SK-N-SH (cell line): Measurements from ENCODE around the gene CPM. TPM values are rescaled to one million over a fixed set of nuclear protein-coding genes. Genes with fewer than 3 reads are reported as not detected.

ENCODE experiments used
- CTCF ChIA-PET: fragments of 300-600, 350-600 bp; formaldehyde crosslinking; extraction: SDS; loops from one replicate; lab custom pipeline; 2021; lab: Yijun Ruan, JAX
- POLR2A ChIA-PET: fragments of 350-600 bp; sonication (Branson Sonifier 250); formaldehyde crosslinking; extraction: SDS; loops from one replicate; lab custom pipeline; 2020; ENCODE audit warnings: antibody characterized with exemption, inconsistent platforms; lab: Yijun Ruan, JAX
- DNase-seq: peaks from one replicate; pipeline ENCODE4 v3.0.0; 2012
- H2AFZ ChIP-seq: fragments of 200-600 bp; sonication (generic); 2 replicates; pipeline ENCODE4 v1.8.1; 2016; ENCODE audit warnings: antibody characterized with exemption, mild to moderate bottlenecking, low read depth
- H3F3A ChIP-seq: fragments of 200-600 bp; sonication (generic); replicated peaks from 2 replicates; pipeline ENCODE3; 2016; ENCODE audit warnings: antibody characterized with exemption, mild to moderate bottlenecking; ENCODE audit not compliant: insufficient read depth
- H3K27ac ChIP-seq, 2 experiments: fragments of 200-500 bp in 1 of 2; fragments of 200-600 bp in 1 of 2; sonication (Bioruptor generic) in 1 of 2; sonication (generic), shearing (Covaris generic) in 1 of 2; 2 replicates each; pipeline versions ENCODE4 v1.5.1 to v1.6.1; 2014 to 2016; ENCODE audit warnings: low read depth in 2 of 2, inconsistent platforms in 1 of 2, low read length in 1 of 2, mild to moderate bottlenecking in 1 of 2, mixed read lengths in 1 of 2
- H3K27me3 ChIP-seq: fragments of 200-600 bp; sonication (generic), shearing (Covaris generic); 2 replicates; pipeline ENCODE4 v1.6.1; 2016; ENCODE audit warnings: mixed run types; ENCODE audit not compliant: insufficient read depth
- H3K36me3 ChIP-seq, 2 experiments: fragments of 200-500 bp in 1 of 2; fragments of 200-600 bp in 1 of 2; sonication (Bioruptor generic) in 1 of 2; sonication (generic) in 1 of 2; replicated peaks in 1 of 2; 2 replicates each; pipeline versions ENCODE3 to v1.5.1; 2014 to 2016; ENCODE audit warnings: low read length in 1 of 2, mild to moderate bottlenecking in 1 of 2; ENCODE audit not compliant: insufficient read depth in 2 of 2, control insufficient read depth in 1 of 2
- H3K4me1 ChIP-seq, 2 experiments: fragments of 200-500 bp in 1 of 2; fragments of 200-600 bp in 1 of 2; sonication (Bioruptor generic) in 1 of 2; sonication (generic), shearing (Covaris generic) in 1 of 2; 2 replicates each; pipeline versions ENCODE4 v1.5.1 to v1.6.1; 2014 to 2016; ENCODE audit warnings: low read depth in 1 of 2, low read length in 1 of 2, mixed run types in 1 of 2; ENCODE audit not compliant: insufficient read depth in 2 of 2, control insufficient read depth in 1 of 2
- H3K4me2 ChIP-seq: fragments of 200-600 bp; sonication (generic), shearing (Covaris generic); 2 replicates; pipeline ENCODE4 v1.6.1; 2017; ENCODE audit warnings: mixed run types
- H3K4me3 ChIP-seq, 2 experiments: fragments of 200-500 bp in 1 of 2; fragments of 200-600 bp in 1 of 2; sonication (Bioruptor generic) in 1 of 2; sonication (generic), shearing (Covaris generic) in 1 of 2; 2 replicates each; pipeline versions ENCODE4 v1.5.1 to v1.8.1; 2014 to 2016; ENCODE audit warnings: low read depth in 2 of 2, inconsistent platforms in 1 of 2, low read length in 1 of 2, mild to moderate bottlenecking in 1 of 2, mixed read lengths in 1 of 2, moderate library complexity in 1 of 2
- H3K79me2 ChIP-seq: fragments of 200-600 bp; sonication (generic); 2 replicates; pipeline ENCODE4 v1.8.1; 2017; ENCODE audit warnings: mild to moderate bottlenecking; ENCODE audit not compliant: insufficient read depth
- H3K9ac ChIP-seq: fragments of 200-600 bp; sonication (generic); 2 replicates; pipeline ENCODE4 v1.6.1; 2017; ENCODE audit warnings: mixed run types
- H3K9me2 ChIP-seq: fragments of 200-600 bp; sonication (generic); 2 replicates; pipeline ENCODE4 v1.6.1; 2017; ENCODE audit warnings: mixed run types
- H3K9me3 ChIP-seq: fragments of 200-600 bp; sonication (generic); 2 replicates; pipeline ENCODE4 v1.6.1; 2017; ENCODE audit warnings: mixed run types, mild to moderate bottlenecking, moderate library complexity
- H4K20me1 ChIP-seq: fragments of 200-600 bp; sonication (generic); 2 replicates; pipeline ENCODE4 v1.6.1; 2017; ENCODE audit warnings: mild to moderate bottlenecking, mixed run types; ENCODE audit not compliant: insufficient read depth
- CHD2 ChIP-seq: fragments of 150-350 bp; IDR thresholded peaks from 2 replicates; pipeline ENCODE4 v1.6.1; 2018; ENCODE audit warnings: low read length; ENCODE audit not compliant: partially characterized antibody
- CTCF ChIP-seq: fragments of 200-600 bp; sonication (generic); IDR thresholded peaks from 2 replicates; pipeline ENCODE4 v1.6.1; 2017; ENCODE audit warnings: antibody characterized with exemption, mild to moderate bottlenecking, moderate library complexity
- FOSL2 ChIP-seq: IDR thresholded peaks from 2 replicates; pipeline ENCODE4 v1.4.0; 2012; ENCODE audit warnings: low read depth, mild to moderate bottlenecking, moderate library complexity, borderline replicate concordance
- JUND ChIP-seq: IDR thresholded peaks from 2 replicates; pipeline ENCODE4 v1.4.0; 2012
- MAX ChIP-seq: IDR thresholded peaks from 2 replicates; pipeline ENCODE4 v1.4.0; 2012; ENCODE audit warnings: low read depth
- MXI1 ChIP-seq: IDR thresholded peaks from 2 replicates; pipeline ENCODE4 v1.6.1; 2012; ENCODE audit warnings: mild to moderate bottlenecking, low read depth, low read length, improper control_type of control experiment
- NFIC ChIP-seq: IDR thresholded peaks from 2 replicates; pipeline ENCODE4 v1.4.0; 2012; ENCODE audit warnings: borderline replicate concordance
- NRF1 ChIP-seq: IDR thresholded peaks from 2 replicates; pipeline ENCODE4 v1.6.1; 2012; ENCODE audit warnings: low read depth, mild to moderate bottlenecking, low read length
- PBX3 ChIP-seq: IDR thresholded peaks from 2 replicates; pipeline ENCODE4; 2012
- POLR2AphosphoS5 ChIP-seq: IDR thresholded peaks from 2 replicates; pipeline ENCODE4 v1.6.1; 2012; ENCODE audit warnings: low read depth, low read length
- RCOR1 ChIP-seq: fragments of 150-350 bp; IDR thresholded peaks from 2 replicates; pipeline ENCODE4 v1.6.1; 2017; ENCODE audit warnings: antibody characterized with exemption, low read length
- SIN3A ChIP-seq: IDR thresholded peaks from 2 replicates; pipeline ENCODE4 v1.6.1; 2012; ENCODE audit warnings: low read depth, mild to moderate bottlenecking, low read length, moderate library complexity, borderline replicate concordance
- SMC3 ChIP-seq: IDR thresholded peaks from 2 replicates; pipeline ENCODE4 v1.6.1; 2012; ENCODE audit warnings: low read depth, low read length, improper control_type of control experiment
- TAF1 ChIP-seq: IDR thresholded peaks from 2 replicates; pipeline ENCODE4 v1.6.1; 2012; ENCODE audit warnings: low read depth, mild to moderate bottlenecking, low read length, moderate library complexity, borderline replicate concordance
- TCF12 ChIP-seq: IDR thresholded peaks from 2 replicates; pipeline ENCODE4 v1.4.0; 2012
- TEAD4 ChIP-seq: IDR thresholded peaks from 2 replicates; pipeline ENCODE4 v1.4.0; 2012; ENCODE audit warnings: mild to moderate bottlenecking, borderline replicate concordance; ENCODE audit not compliant: insufficient read depth
- USF1 ChIP-seq: IDR thresholded peaks from 2 replicates; pipeline ENCODE4 v1.4.0; 2012; ENCODE audit warnings: low read depth, borderline replicate concordance
- USF2 ChIP-seq: fragments of 150-350 bp; IDR thresholded peaks from 2 replicates; pipeline ENCODE4 v1.6.1; 2017; ENCODE audit warnings: antibody characterized with exemption, low read length, low read depth, borderline replicate concordance
- WGBS: methylation state at CpG from one replicate; pipeline ENCODE4 v1.1.6; 2017; ENCODE audit warnings: low lambda C conversion rate; 5-methylcytosine and 5-hydroxymethylcytosine counted together
- polyA plus RNA-seq, 3 experiments: library from polyadenylated mRNA; depleted of rRNA; stranded (reverse); fragments of >200 nt; gene quantifications; 2 replicates each; pipeline ENCODE4 v1.2.3, GENCODE V29; 2012

Gene CPM
- polyA plus RNA-seq, 1 of the 3 experiments (the other 2 are of a cell fraction) = 10.8 TPM

- ChIA-PET CTCF (interaction anchor here (0.8 to 3.2 kb wide), 8 partner anchors 9 to 500 kb away, joined by 3 to 17 read pairs (median 4); partner anchors contain the start of gene SLC35E3), POLR2A (interaction anchor here (0.6 to 2.8 kb wide), 4 partner anchors 12 to 62 kb away, joined by 3 to 21 read pairs (median 4); partner anchors contain the start of gene SLC35E3)
- Histone ChIP-seq H3K9me2 (no peaks in the 10 kb centered on the region), H3K27me3 (no peaks in the 10 kb centered on the region), H3K79me2 (peaks cover 56% of the 10 kb centered on the region), H2AFZ (peak overlapping the region; percentile 89), H3K9me3 (no peaks in the 10 kb centered on the region; the same call in 1 of the 2 replicates), H3K27ac (peak overlapping the region; percentile 96 to 98), H3K36me3 (peaks cover 27 to 43% of the 10 kb centered on the region in 2 experiments), H3F3A (peaks cover 44% of the 10 kb centered on the region), H3K4me3 (peak overlapping the region; percentile 82 to 99), H4K20me1 (peaks cover 41% of the 10 kb centered on the region), H3K4me1 (peaks cover 2 to 6% of the 10 kb centered on the region in 2 experiments; a peak in 3 of 4 replicates), H3K9ac (peak overlapping the region; percentile 99), H3K4me2 (peak overlapping the region; percentile 94)
- WGBS = 4% methylated on average over 28 of the region's 61 CpGs
- peak; percentile 81 for DNase-seq
- TF ChIP-seq SIN3A (peak; percentile 98; the same call in 1 of the 2 replicates), PBX3 (peak; percentile 40; the same call in 1 of the 2 replicates), MXI1 (peak; percentile 83), NFIC (0 out of 2 replicates have a peak, but pooled peaks have one; percentile 14), FOSL2 (peak; percentile 32; the same call in 1 of the 2 replicates), MAX (peak; percentile 89), SMC3 (no peak), TAF1 (peak; percentile 87), TCF12 (peak; percentile 66), RCOR1 (no peak), POLR2AphosphoS5 (peak; percentile 98)
Measured at GRCh38 chr12:68808388-68809189, 124.4 kb downstream of the CPM start.

- H3K9me2 ChIP-seq = no peaks in the 10 kb centered on the region
- H3F3A ChIP-seq = peaks cover 36% of the 10 kb centered on the region
- peaks cover 18 to 35% of the 10 kb centered on the region in 2 experiments for H3K36me3 ChIP-seq
- H4K20me1 ChIP-seq = peaks cover 33% of the 10 kb centered on the region
- peak within 1 kb of the TSS; percentile 99 for H3K9ac ChIP-seq
- peak within 1 kb of the TSS; percentile 98 for H2AFZ ChIP-seq
- peaks cover 0 to 2% of the 10 kb centered on the region in 2 experiments; a peak in 3 of 4 replicates for H3K4me1 ChIP-seq
- peak within 1 kb of the TSS; percentile 94 for H3K4me2 ChIP-seq
- H3K27ac ChIP-seq = peak within 1 kb of the TSS; percentile 96 to 98
- no peaks in the 10 kb centered on the region for H3K27me3 ChIP-seq
- ChIA-PET CTCF (interaction anchor here (0.7 to 3.2 kb wide), 7 partner anchors 10 to 499 kb away, joined by 3 to 17 read pairs (median 4); no protein-coding TSS in a partner anchor), POLR2A (interaction anchor here (0.8 to 2.8 kb wide), 4 partner anchors 12 to 62 kb away, joined by 3 to 21 read pairs (median 4); partner anchors contain the start of gene SLC35E3)
- peak within 1 kb of the TSS; percentile 82 to 99 for H3K4me3 ChIP-seq
- WGBS = 2% methylated on average over 23 of the region's 72 CpGs
- peak; percentile 99 for DNase-seq
- H3K9me3 ChIP-seq = no peaks in the 10 kb centered on the region; the same call in 1 of the 2 replicates
- peaks cover 48% of the 10 kb centered on the region for H3K79me2 ChIP-seq
- TF ChIP-seq SMC3 = no peak
- TF ChIP-seq USF2 = no peak
- peak; percentile 86 for TF ChIP-seq TAF1
- peak; percentile 68 for TF ChIP-seq CTCF
- TF ChIP-seq USF1 = no peak
- peak; percentile 94 for TF ChIP-seq NFIC
- TF ChIP-seq CHD2 = peak; percentile 50
- TF ChIP-seq POLR2AphosphoS5 = peak; percentile 88
- 0 out of 2 replicates have a peak, but pooled peaks have one; percentile 33 for TF ChIP-seq TEAD4
- peak; percentile 56 for TF ChIP-seq NRF1
- TF ChIP-seq JUND = no peak
- TF ChIP-seq MXI1 = no peak
Measured at GRCh38 chr12:68807576-68808387, 125.2 kb downstream of the CPM start, which contains the start of gene MDM2. Gene MDM2, plus strand, starts transcription at chr12:68808177. Its CDS starts 301 bp downstream, at chr12:68808478.
